Activated CD4-positive, alpha-beta T cell treated with anti-CD3 and anti-CD28 coated beads for 36 hours (primary cell): ENCODE measurements around the gene PDCD2L. TPM values are rescaled to one million over a fixed set of nuclear protein-coding genes. Genes with fewer than 3 reads are reported as not detected.
"Not testable (repeated sequence)": the region's sequence is repeated elsewhere in the genome, so short reads cannot be mapped to it uniquely, and the experiment has no call there.

Experiments
- ATAC-seq: fragments of 200-7000 bp; cut with Tn5 transposase; one replicate; pipeline ENCODE4 v1.10.0; 2021; ENCODE audit warnings: mild to moderate bottlenecking, moderate library complexity
- CTCF ChIA-PET: fragments of 350-600 bp; sonication (Branson Sonifier 250); formaldehyde crosslinking; loops from one replicate; lab custom pipeline; 2021; ENCODE audit warnings: antibody characterized with exemption; lab: Charles Lee
- POLR2A ChIA-PET: fragments of 350-600 bp; sonication (Branson Sonifier 250); formaldehyde crosslinking; loops from one replicate; lab custom pipeline; 2021; ENCODE audit warnings: antibody characterized with exemption, inconsistent platforms; lab: Charles Lee
- DNase-seq: peaks from one replicate; pipeline ENCODE4 v3.0.0-alpha.2; 2020
- H3K27ac Mint-ChIP-seq: one replicate; pipeline ENCODE4 v1.8.0; 2021; ENCODE audit warnings: mixed read lengths
- H3K27me3 Mint-ChIP-seq: one replicate; pipeline ENCODE4 v1.8.0; 2021; ENCODE audit warnings: mixed read lengths
- H3K36me3 Mint-ChIP-seq: one replicate; pipeline ENCODE4 v1.8.0; 2021; ENCODE audit warnings: low read depth, mixed read lengths
- H3K4me1 Mint-ChIP-seq: one replicate; pipeline ENCODE4 v1.8.0; 2021; ENCODE audit warnings: mixed read lengths
- H3K4me3 Mint-ChIP-seq: one replicate; pipeline ENCODE4 v1.8.0; 2021; ENCODE audit warnings: mild to moderate bottlenecking, moderate library complexity, mixed read lengths
- H3K9me3 Mint-ChIP-seq: one replicate; pipeline ENCODE4 v1.8.0; 2021; ENCODE audit warnings: low read depth, mixed read lengths
- intact Hi-C, 2 experiments: fragments of 100-400 bp; cut with DNase I in 1 of 2; cut with micrococcal nuclease in 1 of 2; formaldehyde crosslinking; loops; one replicate each; pipeline versions ENCODE4 v1.14.2 to v1.15.1; 2022 to 2024; cut with DNase I, micrococcal nuclease
- total RNA-seq, 2 experiments: library from RNA; stranded (reverse); gene quantifications; one replicate each; pipeline ENCODE4 v1.2.3, GENCODE V29; 2021

The PDCD2L gene
- total RNA-seq, 2 experiments from 2014 or later: 31.0 to 35.2 TPM

DNA sequence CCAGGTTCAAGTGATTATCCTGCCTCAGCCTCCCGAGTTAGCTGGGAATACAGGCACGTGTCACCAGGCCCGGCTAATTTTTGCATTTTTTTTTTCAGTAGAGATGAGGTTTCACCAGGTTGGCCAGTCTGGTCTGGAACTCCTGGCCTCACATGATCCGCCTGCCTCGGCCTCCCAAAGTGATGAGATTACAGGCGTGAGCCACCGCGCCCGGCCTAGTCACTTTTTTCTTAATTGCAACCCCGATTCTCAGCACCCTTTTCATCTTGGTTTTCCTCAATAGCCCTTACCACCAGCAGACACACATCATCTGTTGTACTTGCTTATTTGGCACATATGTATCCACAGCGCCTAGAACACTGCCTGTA is 39.8 kb upstream of the PDCD2L start:
- Mint-ChIP-seq H3K36me3 (peaks cover 36% of the 10 kb centered on the region), H3K4me1 (peaks cover 55% of the 10 kb centered on the region), H3K9me3 (no peaks in the 10 kb centered on the region), H3K4me3 (peak overlapping the region; percentile 91), H3K27ac (peak overlapping the region; percentile 65), H3K27me3 (no peaks in the 10 kb centered on the region)
- CTCF ChIA-PET: no interaction called here
- no peak for DNase-seq
- POLR2A ChIA-PET: interaction anchor here (0.8 to 1.5 kb wide), 2 partner anchors 186 to 313 kb away, joined by 5 to 6 read pairs; partner anchors contain the start of genes SCGB2B2 and ZNF302
- no peak for ATAC-seq
- intact Hi-C loops: no loop called here

DNA sequence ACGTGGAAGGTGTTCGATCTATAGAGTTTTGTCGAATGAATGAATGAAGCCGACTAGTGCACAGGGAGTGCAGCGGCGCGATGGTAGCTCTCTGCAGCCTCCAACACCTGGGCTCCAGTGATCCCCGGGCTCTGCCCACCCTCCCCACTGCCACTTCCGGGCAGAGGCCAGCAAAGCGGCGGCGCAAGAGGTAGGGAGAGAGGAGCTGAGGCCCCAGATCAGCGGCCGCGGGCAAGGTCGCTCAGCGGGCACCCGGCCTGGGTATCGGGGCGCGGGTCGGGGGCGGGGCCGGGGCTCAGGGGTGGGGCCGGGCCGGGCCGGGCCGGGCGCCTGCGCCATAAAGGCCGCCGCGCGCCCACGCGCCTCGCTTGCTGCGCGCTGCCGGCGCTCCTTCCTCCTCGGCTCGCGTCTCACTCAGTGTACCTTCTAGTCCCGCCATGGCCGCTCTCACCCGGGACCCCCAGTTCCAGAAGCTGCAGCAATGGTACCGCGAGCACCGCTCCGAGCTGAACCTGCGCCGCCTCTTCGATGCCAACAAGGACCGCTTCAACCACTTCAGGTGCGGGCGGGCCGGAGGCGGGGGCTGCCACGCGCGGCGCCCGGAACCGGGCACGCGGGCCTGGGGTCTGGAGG is 39.3 kb upstream of the PDCD2L start, which contains the start of gene GPI:
Gene GPI, plus strand, starts transcription at position 367 of the 633 bp plus-strand sequence. Its CDS starts 71 bp downstream, at position 438.
- H3K4me3 Mint-ChIP-seq: peak within 1 kb of the TSS; percentile 91
- no peaks in the 10 kb centered on the region for H3K27me3 Mint-ChIP-seq

DNA sequence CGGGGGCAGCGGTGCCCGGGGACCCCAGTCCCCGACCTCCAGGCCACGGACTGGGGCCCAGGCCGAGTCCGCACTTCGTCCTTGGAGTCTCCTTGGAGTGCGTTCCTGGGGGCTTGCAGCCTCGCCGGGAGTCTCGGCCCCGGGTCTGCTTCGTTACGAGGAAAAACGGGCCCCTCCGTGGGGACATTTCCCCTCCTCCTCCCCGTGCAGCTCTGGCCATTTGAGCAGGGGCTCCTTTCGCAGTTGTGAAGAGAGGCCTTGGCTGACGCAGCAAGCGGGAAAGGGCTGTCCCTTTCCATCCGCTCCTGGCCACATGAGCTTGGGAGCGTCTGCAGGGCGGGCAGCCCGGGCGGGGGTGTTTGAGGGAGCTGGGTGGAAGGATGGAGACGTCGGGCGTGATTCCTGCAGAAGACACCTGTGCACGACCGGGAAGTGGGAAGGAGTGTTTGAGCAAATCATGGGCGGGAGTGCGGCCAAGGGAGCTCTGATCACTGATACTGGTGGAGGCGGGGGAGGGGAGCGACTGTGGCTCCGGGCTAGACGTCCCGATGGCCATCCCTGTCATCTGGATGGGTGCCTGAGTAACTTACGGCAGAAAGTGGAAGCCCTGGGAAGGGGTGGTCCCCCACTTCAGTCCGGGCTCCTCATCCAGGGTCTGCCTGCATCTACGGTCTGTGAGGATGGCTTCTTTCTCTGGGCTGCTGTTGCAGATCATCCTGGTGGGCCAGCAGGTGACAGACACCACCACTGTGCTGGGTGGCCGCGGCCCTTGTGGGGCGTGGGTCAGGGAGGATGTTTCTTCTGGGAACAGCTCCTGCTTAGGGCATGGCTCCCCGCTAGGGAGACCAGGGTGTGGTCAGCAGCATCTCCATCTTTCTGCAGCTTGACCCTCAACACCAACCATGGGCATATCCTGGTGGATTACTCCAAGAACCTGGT is 38.5 kb upstream of the PDCD2L start:
- Mint-ChIP-seq H3K9me3 (no peaks in the 10 kb centered on the region), H3K4me1 (peaks cover 47% of the 10 kb centered on the region), H3K4me3 (peak overlapping the region; percentile 91), H3K27me3 (no peaks in the 10 kb centered on the region), H3K36me3 (peaks cover 49% of the 10 kb centered on the region), H3K27ac (peak overlapping the region; percentile 90)
- DNase-seq: peak; percentile 45
- ChIA-PET POLR2A (interaction anchor here (0.6 to 0.8 kb wide), 2 partner anchors 34 to 188 kb away, joined by 3 to 6 read pairs; no protein-coding TSS in a partner anchor), CTCF (interaction anchor here (1.1 kb wide), 1 partner anchor 135 kb away, joined by 5 read pairs; no protein-coding TSS in a partner anchor)
- ATAC-seq: no peak
- intact Hi-C loops: loop anchor here (1.0 to 5.0 kb wide), 4 partner anchors 39 to 312 kb away; partner anchors contain the start of genes UBA2 (in 2 of the 2), PDCD2L (in 1 of the 2), SCGB2B2 (in 1 of the 2) and ZNF302 (in 1 of the 2)

More for the DNA sequence above, 39.3 kb upstream of the PDCD2L start, which contains the start of gene GPI:
- peaks cover 52% of the 10 kb centered on the region for H3K4me1 Mint-ChIP-seq
- peak within 1 kb of the TSS; percentile 90 for H3K27ac Mint-ChIP-seq
- ATAC-seq (peak; percentile 87), DNase-seq (peak; percentile 86)
- ChIA-PET POLR2A (interaction anchor here (0.8 to 1.5 kb wide), 2 partner anchors 187 to 312 kb away, joined by 5 to 6 read pairs; partner anchors contain the start of genes SCGB2B2 and ZNF302), CTCF (no interaction called here)
- no peaks in the 10 kb centered on the region for H3K9me3 Mint-ChIP-seq
- intact Hi-C loops: loop anchor here (1.0 to 5.0 kb wide), 4 partner anchors 39 to 312 kb away; partner anchors contain the start of genes UBA2 (in 2 of the 2), PDCD2L (in 1 of the 2), SCGB2B2 (in 1 of the 2) and ZNF302 (in 1 of the 2)
- H3K36me3 Mint-ChIP-seq: peaks cover 41% of the 10 kb centered on the region

DNA sequence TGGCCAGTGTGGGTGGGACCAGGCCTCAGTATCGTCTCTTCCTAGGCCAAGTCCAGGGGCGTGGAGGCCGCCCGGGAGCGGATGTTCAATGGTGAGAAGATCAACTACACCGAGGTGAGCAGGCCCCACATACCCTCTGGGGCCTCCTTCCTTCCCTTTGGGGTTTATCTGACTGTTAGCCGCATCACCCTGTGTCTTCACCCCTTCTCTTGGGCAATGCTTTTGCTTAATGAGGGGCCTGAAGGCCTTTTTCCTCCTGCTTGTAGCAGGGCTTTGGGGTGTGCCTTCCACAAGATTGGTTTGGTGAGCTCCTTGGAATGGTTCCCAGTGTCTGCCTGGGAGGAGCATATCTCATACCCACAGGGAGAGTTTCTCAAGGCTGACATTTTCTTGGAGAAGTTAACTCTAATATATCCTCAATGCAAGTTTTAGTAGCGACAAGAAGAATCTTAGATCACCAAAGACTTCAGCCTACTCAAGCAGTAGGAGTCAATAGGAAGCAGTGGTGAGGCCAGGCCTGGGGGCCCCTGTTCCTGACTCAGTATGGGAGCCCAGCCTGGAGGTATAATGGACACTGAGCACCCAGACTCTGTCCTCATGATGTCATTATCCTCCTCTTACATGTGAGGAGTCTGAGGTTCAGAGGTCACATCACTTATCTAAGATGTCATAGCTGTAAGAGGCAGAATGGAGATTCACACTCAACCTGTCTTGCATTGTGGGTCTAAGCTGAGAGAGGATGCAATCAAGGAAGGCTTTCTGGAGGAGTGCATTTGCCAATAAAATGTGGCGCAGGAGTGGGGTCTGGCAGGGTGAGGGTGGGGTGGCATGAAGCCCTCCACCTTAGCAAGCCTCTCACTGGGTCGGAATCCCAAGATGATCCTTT is 37.2 kb upstream of the PDCD2L start:
- no peak for DNase-seq
- H3K27me3 Mint-ChIP-seq: no peaks in the 10 kb centered on the region
- intact Hi-C loops: loop anchor here in 1 of 2 experiments (5.0 kb wide), 1 partner anchor 60 kb away; the partner anchor contains the start of gene UBA2
- H3K4me1 Mint-ChIP-seq: peaks cover 53% of the 10 kb centered on the region
- peak overlapping the region; percentile 90 for H3K27ac Mint-ChIP-seq
- CTCF ChIA-PET: interaction anchor here (1.1 to 1.3 kb wide), 2 partner anchors 21 to 134 kb away, joined by 5 to 7 read pairs; no protein-coding TSS in a partner anchor
- H3K9me3 Mint-ChIP-seq: no peaks in the 10 kb centered on the region
- ATAC-seq: no peak
- POLR2A ChIA-PET: no interaction called here
- peaks cover 58% of the 10 kb centered on the region for H3K36me3 Mint-ChIP-seq
- H3K4me3 Mint-ChIP-seq: peak overlapping the region; percentile 91

DNA sequence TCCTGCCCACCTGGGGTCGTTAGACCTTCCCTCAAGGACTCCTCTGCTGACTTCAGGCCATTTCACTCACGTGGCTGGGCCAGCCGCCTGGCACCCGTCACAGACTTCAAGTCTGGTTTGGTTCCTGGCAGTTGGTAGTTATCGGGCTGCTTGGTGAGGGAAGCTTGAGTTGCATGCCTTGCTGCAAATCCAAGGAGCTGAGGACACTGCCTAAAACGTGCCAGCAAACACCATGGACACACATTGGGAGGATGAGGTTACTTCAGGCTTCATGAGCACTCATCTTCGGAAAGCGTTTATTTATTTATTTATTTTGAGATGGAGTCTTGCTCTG is 36.6 kb upstream of the PDCD2L start:
- H3K4me3 Mint-ChIP-seq: no peak overlapping the region
- CTCF ChIA-PET: interaction anchor here (1.0 to 1.3 kb wide), 2 partner anchors 21 to 135 kb away, joined by 4 to 7 read pairs; no protein-coding TSS in a partner anchor
- H3K27me3 Mint-ChIP-seq: no peaks in the 10 kb centered on the region
- no peaks in the 10 kb centered on the region for H3K9me3 Mint-ChIP-seq
- H3K4me1 Mint-ChIP-seq: peaks cover 53% of the 10 kb centered on the region
- POLR2A ChIA-PET: interaction anchor here (0.6 kb wide), 1 partner anchor 61 kb away, joined by 4 read pairs; the partner anchor contains the start of gene UBA2
- H3K36me3 Mint-ChIP-seq: peaks cover 60% of the 10 kb centered on the region
- intact Hi-C loops: loop anchor here in 1 of 2 experiments (5.0 kb wide), 1 partner anchor 60 kb away; the partner anchor contains the start of gene UBA2
- DNase-seq (no peak), ATAC-seq (no peak)
- peak overlapping the region; percentile 47 for H3K27ac Mint-ChIP-seq

DNA sequence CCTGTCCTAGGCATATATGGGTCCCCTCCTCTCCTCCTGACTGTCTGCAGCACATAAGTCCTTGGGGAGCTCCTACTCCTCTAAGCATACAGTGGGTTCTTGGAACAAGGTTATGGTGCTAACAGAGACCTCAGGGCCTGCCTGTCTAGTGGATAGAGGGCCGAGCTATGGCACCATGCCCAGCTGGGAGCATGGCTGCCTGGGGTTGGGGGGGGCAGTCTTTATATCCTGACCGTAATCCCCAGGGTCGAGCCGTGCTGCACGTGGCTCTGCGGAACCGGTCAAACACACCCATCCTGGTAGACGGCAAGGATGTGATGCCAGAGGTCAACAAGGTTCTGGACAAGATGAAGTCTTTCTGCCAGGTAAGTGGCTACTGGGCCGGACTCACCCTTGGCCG is 35.9 kb upstream of the PDCD2L start:
- Mint-ChIP-seq H3K36me3 (peaks cover 62% of the 10 kb centered on the region), H3K4me1 (peaks cover 47% of the 10 kb centered on the region), H3K4me3 (peak overlapping the region; percentile 20), H3K27ac (no peak overlapping the region), H3K9me3 (no peaks in the 10 kb centered on the region), H3K27me3 (no peaks in the 10 kb centered on the region)
- ATAC-seq (no peak), DNase-seq (no peak)
- ChIA-PET POLR2A (no interaction called here), CTCF (interaction anchor here (1.0 to 1.9 kb wide), 3 partner anchors 9 to 135 kb away, joined by 4 to 6 read pairs (median 4); no protein-coding TSS in a partner anchor)
- intact Hi-C loops: loop anchor here in 1 of 2 experiments (5.0 kb wide), 1 partner anchor 59 kb away; the partner anchor contains the start of gene UBA2

DNA sequence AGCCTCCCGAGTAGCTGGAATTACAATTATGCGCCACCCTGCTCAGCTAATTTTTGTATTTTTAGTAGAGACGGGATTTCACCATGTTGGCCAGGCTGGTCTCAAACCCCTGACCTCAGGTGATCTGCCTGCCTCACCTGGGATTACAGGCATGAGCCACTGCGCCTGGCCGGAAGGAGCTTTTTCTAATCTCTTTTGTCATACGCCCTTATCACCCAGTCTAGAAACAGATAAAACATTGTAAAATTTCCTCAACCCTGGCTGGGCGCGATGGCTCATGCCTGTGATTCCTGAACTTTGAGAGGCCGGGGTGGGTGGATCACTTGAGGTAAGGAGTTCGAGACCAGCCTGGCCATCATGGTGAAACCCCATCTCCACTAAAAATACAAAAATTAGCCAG is 35.0 kb upstream of the PDCD2L start:
- not testable (repeated sequence) for H3K27me3 Mint-ChIP-seq, ATAC-seq, H3K27ac Mint-ChIP-seq, H3K4me3 Mint-ChIP-seq, H3K9me3 Mint-ChIP-seq, DNase-seq
- ChIA-PET POLR2A (interaction anchor here (0.7 kb wide), 1 partner anchor 15 kb away, joined by 6 read pairs; no protein-coding TSS in a partner anchor), CTCF (interaction anchor here (0.6 to 1.9 kb wide), 3 partner anchors 10 to 61 kb away, joined by 3 to 6 read pairs (median 4); no protein-coding TSS in a partner anchor)
- Mint-ChIP-seq H3K36me3 (peaks cover 66% of the 10 kb centered on the region), H3K4me1 (peaks cover 45% of the 10 kb centered on the region)
- intact Hi-C loops: loop anchor here in 1 of 2 experiments (5.0 kb wide), 1 partner anchor 58 kb away; the partner anchor contains the start of gene UBA2

DNA sequence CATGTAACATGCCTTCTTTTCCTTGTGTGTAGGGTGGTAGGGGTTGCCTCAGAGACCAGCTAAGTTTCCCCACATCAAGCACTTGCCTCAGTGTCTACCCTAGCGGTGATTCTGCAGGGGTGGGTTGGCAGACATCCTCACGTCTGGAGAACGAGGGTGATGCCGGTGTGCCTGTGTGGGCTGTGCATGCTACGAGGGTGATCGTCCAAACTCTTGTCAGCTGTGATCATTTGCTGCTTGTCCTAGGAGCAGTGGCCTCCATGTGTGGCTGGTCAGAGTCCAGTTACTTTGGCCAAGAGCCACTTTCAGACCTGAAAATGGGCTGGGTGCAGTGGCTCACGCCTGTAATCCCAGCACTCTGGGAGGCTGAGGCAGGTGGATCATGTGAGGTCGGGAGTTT is 34.1 kb upstream of the PDCD2L start:
- no peak overlapping the region for H3K27ac Mint-ChIP-seq
- H3K27me3 Mint-ChIP-seq: no peaks in the 10 kb centered on the region
- CTCF ChIA-PET: interaction anchor here (0.9 to 2.0 kb wide), 2 partner anchors 24 to 34 kb away, joined by 3 to 6 read pairs; no protein-coding TSS in a partner anchor
- intact Hi-C loops: no loop called here
- no peaks in the 10 kb centered on the region for H3K9me3 Mint-ChIP-seq
- peaks cover 71% of the 10 kb centered on the region for H3K36me3 Mint-ChIP-seq
- H3K4me3 Mint-ChIP-seq: no peak overlapping the region
- H3K4me1 Mint-ChIP-seq: peaks cover 43% of the 10 kb centered on the region
- DNase-seq: no peak
- POLR2A ChIA-PET: no interaction called here
- no peak for ATAC-seq

DNA sequence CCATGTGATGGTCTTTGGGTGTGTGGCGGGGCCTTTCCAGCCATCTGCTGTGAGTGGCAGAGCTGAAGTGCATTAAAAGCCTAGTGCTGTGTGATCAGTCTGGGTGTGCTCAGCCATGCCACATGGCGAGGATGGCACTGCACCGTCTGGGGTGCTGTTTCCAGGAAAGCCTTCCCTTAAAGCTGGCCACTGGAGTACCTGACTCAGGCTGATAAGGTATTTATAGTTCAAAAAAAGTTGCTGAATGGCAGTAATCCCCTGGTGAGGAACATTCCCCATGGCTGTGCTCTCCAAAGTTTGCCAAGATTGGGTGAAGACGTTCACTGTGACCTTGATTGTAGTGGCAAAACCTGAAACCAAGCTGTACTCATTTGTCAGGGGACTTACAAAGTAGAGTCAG is 33.2 kb upstream of the PDCD2L start:
- DNase-seq: no peak
- H3K4me3 Mint-ChIP-seq: no peak overlapping the region
- ATAC-seq: no peak
- intact Hi-C loops: no loop called here
- no peaks in the 10 kb centered on the region for H3K27me3 Mint-ChIP-seq
- H3K27ac Mint-ChIP-seq: no peak overlapping the region
- ChIA-PET POLR2A (interaction anchor here (0.7 kb wide), 2 partner anchors 15 to 18 kb away, joined by 6 read pairs; no protein-coding TSS in a partner anchor), CTCF (interaction anchor here (0.9 to 2.0 kb wide), 2 partner anchors 25 to 33 kb away, joined by 3 to 6 read pairs; no protein-coding TSS in a partner anchor)
- peaks cover 75% of the 10 kb centered on the region for H3K36me3 Mint-ChIP-seq
- H3K4me1 Mint-ChIP-seq: peaks cover 46% of the 10 kb centered on the region
- H3K9me3 Mint-ChIP-seq: no peaks in the 10 kb centered on the region
